ENCODE results near the gene SLC13A3. TPM values are rescaled to one million over a fixed set of nuclear protein-coding genes. Genes with fewer than 3 reads are reported as not detected.

The SLC13A3 gene
- total RNA-seq, 1 experiment from 2014 or later: 0.17 TPM

- DNase-seq (ENCODE audit: low read depth): no peak
Measured at GRCh38 chr20:46605978-46606816, 45.1 kb downstream of the SLC13A3 start.

- no peak for DNase-seq (ENCODE audit: low read depth)
Measured at GRCh38 chr20:46605181-46605580, 46.1 kb downstream of the SLC13A3 start.

- DNase-seq (ENCODE audit: low read depth): no peak
Measured at GRCh38 chr20:46604551-46605133, 46.6 kb downstream of the SLC13A3 start.

GRCh38 chr20:46602429-46602828, 48.8 kb downstream of the SLC13A3 start:
- DNase-seq (ENCODE audit: low read depth): no peak

- DNase-seq (ENCODE audit: low read depth): no peak
Measured at GRCh38 chr20:46601603-46602122, 49.6 kb downstream of the SLC13A3 start.

GRCh38 chr20:46600286-46600752, 50.9 kb downstream of the SLC13A3 start:
- DNase-seq (ENCODE audit: low read depth): no peak

- DNase-seq (ENCODE audit: low read depth): no peak
Measured at GRCh38 chr20:46599227-46599987, 51.9 kb downstream of the SLC13A3 start.

- no peak for DNase-seq (ENCODE audit: low read depth)
Measured at GRCh38 chr20:46595933-46596332, 55.3 kb downstream of the SLC13A3 start.

GRCh38 chr20:46594725-46595124, 56.5 kb downstream of the SLC13A3 start:
- no peak for DNase-seq (ENCODE audit: low read depth)

- DNase-seq (ENCODE audit: low read depth): no peak
Measured at GRCh38 chr20:46592580-46593362, 58.5 kb downstream of the SLC13A3 start.

- no peak for DNase-seq (ENCODE audit: low read depth)
Measured at GRCh38 chr20:46590443-46590842, 60.8 kb downstream of the SLC13A3 start.

GRCh38 chr20:46588532-46589511, 62.4 kb downstream of the SLC13A3 start:
- no peak for DNase-seq (ENCODE audit: low read depth)

- no peak for DNase-seq (ENCODE audit: low read depth)
Measured at GRCh38 chr20:46587986-46588385, 63.3 kb downstream of the SLC13A3 start.

- no peak for DNase-seq (ENCODE audit: low read depth)
Measured at GRCh38 chr20:46586724-46587123, 64.5 kb downstream of the SLC13A3 start.

GRCh38 chr20:46584508-46584907, 66.8 kb downstream of the SLC13A3 start:
- DNase-seq (ENCODE audit: low read depth): no peak

- DNase-seq (ENCODE audit: low read depth): no peak
Measured at GRCh38 chr20:46583411-46584214, 67.6 kb downstream of the SLC13A3 start.

- no peak for DNase-seq (ENCODE audit: low read depth)
Measured at GRCh38 chr20:46582648-46583047, 68.6 kb downstream of the SLC13A3 start.

GRCh38 chr20:46581391-46581790, 69.9 kb downstream of the SLC13A3 start:
- no peak for DNase-seq (ENCODE audit: low read depth)

GRCh38 chr20:46580613-46581205, 70.5 kb downstream of the SLC13A3 start:
- DNase-seq (ENCODE audit: low read depth): no peak
